ENCODE measurements around the gene RRP36. TPM values are rescaled to one million over a fixed set of nuclear protein-coding genes. Genes with fewer than 3 reads are reported as not detected.
"Not testable (repeated sequence)": the region's sequence is repeated elsewhere in the genome, so short reads cannot be mapped to it uniquely, and the experiment has no call there.

Gene RRP36
- polyA plus RNA-seq, 3 donors, result 58.0 to 62.7 (median 62.6) TPM

DNA sequence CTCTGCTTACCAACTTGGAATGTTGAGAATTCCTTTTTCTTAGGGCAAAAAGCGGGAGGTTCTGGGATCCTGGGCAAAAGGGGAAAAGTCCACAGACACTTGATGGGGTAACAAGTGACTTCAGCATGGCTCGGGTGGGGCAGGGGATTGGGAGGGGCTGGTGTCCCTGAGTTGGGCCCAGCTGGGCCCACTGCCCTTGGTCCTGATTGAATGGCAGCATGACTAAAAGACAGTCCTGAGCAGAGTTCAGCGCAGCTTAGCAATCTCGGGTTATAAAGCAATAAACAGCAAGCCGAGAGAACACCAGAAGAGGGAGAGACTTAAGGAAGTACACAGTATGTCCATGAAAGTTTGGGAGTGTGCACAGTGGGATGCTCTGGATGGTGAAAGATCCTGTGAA lies 31.5 kb upstream of the RRP36 start:
- DNase-seq (ENCODE audit: extremely low read depth in 1 of 11, low read depth in 9 of 11, low spot score in 4 of 11), result no peak

DNA sequence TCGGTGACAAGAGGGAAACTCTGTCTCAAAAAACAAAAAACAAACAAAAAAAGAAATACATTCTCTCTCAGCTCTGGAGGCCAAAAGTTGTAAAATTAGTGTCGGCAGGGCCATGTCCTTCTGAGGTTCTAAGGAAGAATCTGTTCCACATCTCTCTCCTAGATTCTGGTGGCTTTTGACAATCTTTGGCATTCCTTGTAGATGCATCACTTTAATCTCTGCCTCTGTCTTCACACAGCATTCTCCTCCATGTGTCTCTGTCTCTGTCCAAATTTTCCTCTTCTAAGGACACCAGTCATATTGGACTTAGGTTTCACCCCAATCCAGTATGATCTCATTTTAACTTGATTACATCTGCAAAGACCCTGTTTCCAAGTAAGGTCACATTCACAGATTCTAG lies 28.0 kb upstream of the RRP36 start:
- no peak for DNase-seq (ENCODE audit: extremely low read depth in 1 of 11, low read depth in 9 of 11, low spot score in 4 of 11)

DNA sequence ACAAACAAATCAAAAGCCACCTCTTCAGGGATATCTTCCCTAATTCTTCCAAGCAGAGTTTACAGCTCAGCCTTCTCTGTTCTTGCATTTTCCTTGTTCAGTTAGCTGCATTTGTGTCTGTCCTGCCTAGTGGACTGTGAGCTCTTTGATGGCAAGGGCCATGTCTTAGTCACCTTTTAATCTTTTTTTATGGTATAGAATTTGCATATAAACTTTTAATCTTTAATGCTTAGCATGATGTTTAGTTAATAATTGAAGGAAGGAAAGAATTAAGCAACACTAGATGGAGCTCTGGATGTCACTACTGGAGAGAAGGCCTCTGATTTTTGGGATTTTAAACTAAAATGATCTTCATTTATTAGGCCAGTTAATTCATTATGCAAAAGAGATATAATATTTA lies 24.9 kb upstream of the RRP36 start:
- DNase-seq (ENCODE audit: extremely low read depth in 1 of 11, low read depth in 9 of 11, low spot score in 4 of 11), result no peak

DNA sequence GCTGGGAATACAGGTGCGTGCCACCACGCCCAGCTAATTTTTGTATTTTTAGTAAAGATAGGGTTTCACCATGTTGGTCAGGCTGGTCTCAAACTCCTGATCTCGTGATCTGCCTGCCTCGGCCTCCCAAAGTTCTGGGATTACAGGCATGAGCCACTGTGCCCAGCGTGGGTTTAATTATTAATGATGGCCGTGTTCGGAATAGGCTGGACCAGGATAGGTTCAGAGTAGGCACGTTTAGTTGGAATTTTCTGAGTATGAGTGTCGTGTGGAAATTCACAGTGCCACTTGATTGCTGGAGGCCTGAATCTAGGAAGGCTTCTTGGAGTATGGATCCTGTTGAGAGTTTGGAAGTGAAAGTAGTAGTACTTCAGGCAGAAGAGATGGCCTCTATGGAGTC lies 23.2 kb upstream of the RRP36 start:
- DNase-seq (ENCODE audit: extremely low read depth in 1 of 11, low read depth in 9 of 11, low spot score in 4 of 11), result not testable (repeated sequence)

- no peak for DNase-seq (ENCODE audit: extremely low read depth in 1 of 11, low read depth in 9 of 11, low spot score in 4 of 11)
Observed at GRCh38 chr6:43001843-43002242, 19.6 kb upstream of the RRP36 start.

DNA sequence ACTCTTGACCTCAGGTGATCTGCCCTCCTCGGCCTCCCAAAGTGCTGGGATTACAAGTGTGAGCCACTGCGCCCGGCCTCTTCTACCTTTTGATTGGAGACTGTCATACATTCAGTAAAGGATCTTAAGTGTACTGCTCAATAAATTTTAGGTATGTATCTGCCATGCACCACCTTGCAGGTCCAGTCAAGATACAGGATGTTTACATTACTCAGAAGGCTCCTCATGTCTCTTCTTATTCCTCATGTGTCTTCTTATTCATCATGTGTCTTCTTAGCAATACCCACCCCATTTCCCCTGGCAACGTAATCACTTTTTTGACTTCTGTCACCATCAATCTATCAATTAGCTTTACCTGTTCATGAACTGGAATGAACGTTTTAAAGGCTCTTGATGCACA lies 15.6 kb upstream of the RRP36 start:
- no peak for DNase-seq (ENCODE audit: extremely low read depth in 1 of 11, low read depth in 9 of 11, low spot score in 4 of 11)

DNA sequence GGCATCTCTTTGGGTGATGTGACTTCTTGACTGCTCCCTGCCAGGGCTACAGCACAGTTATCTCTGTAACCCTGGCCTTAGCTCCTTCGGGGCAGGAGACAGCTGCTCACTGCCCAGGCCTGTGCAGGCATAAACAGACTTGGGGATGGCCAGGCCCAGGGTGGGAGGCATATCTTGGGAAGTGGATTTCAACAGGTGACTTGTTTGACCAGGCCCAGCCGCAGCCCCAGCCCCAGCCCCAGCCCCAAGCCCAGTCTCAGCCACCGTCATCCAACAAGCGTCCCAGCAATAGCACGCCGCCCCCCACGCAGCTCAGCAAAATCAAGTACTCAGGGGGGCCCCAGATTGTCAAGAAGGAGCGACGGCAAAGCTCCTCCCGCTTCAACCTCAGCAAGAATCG lies 15.2 kb upstream of the RRP36 start:
- DNase-seq (ENCODE audit: extremely low read depth in 1 of 11, low read depth in 9 of 11, low spot score in 4 of 11), result no peak

GRCh38 chr6:43007126-43007525 lies 14.3 kb upstream of the RRP36 start:
- no peak for DNase-seq (ENCODE audit: extremely low read depth in 1 of 11, low read depth in 9 of 11, low spot score in 4 of 11)

DNA sequence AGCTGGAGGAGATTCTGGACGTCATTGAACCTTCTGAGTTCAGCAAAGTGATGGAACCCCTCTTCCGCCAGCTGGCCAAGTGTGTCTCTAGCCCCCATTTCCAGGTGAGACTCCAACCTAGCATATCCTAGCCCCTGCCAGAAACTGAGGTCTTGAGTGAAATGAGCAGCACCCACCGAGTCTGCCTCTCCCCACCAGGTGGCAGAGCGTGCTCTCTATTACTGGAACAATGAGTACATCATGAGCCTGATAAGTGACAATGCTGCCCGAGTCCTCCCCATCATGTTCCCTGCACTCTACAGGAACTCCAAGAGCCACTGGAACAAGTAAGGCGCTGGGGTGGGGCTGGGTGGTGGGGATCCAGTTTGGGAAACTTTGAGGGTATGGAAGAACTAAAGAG lies 12.3 kb upstream of the RRP36 start:
- DNase-seq (ENCODE audit: extremely low read depth in 1 of 11, low read depth in 9 of 11, low spot score in 4 of 11), result peak in 1 of 11 donors; percentile 5

GRCh38 chr6:43011207-43011606 lies 10.2 kb upstream of the RRP36 start:
- no peak for DNase-seq (ENCODE audit: extremely low read depth in 1 of 11, low read depth in 9 of 11, low spot score in 4 of 11)

GRCh38 chr6:43012364-43012763 lies 9.1 kb upstream of the RRP36 start:
- no peak for DNase-seq (ENCODE audit: extremely low read depth in 1 of 11, low read depth in 9 of 11, low spot score in 4 of 11)

DNA sequence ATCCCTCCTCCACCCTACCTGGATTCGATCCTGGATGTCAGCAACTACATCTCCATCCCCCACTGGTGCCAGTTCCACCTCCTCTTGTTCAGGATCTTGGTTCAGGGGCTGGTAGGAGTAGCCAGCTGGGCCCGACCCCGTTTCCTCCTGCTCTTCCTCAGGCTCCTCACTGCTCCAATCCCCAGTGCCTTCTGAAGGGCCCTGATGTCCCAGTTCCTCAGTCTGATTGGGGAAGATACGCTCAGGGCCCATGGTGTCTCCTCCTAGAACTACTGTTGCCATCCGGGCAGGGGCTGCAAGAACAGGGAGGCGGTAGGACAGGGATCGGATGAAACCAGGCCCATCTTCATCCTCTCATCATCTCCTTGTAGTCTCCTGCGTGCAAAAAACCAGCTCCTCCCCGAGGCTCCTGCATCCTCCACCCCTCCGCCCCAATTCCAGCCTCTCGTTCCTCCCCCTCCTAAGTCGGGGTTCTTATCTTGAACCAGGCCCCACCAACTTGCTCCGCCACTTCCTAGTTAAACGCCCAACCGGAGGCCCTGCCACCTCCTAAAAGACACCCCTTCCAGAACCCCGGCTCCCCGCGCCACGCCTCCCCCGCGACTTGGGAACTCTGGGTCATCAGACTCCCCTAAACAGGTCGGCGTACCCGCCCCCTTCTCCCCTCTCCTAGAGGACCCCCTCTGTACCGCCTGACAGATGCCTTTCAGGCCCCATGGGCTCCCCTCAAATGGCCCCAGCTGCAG lies 8.2 kb upstream of the RRP36 start:
- no peak for DNase-seq (ENCODE audit: extremely low read depth in 1 of 11, low read depth in 9 of 11, low spot score in 4 of 11)

- DNase-seq (ENCODE audit: extremely low read depth in 1 of 11, low read depth in 9 of 11, low spot score in 4 of 11), result peak; percentile 97 to 100 (median 99)
Observed at GRCh38 chr6:43013843-43014433, 7.5 kb upstream of the RRP36 start, which contains the start of the genes KLHDC3 and MEA1. KLHDC3 (plus strand) TSS chr6:43014249; CDS start chr6:43017193, 2,944 bp downstream. MEA1 (minus strand) TSS chr6:43013946; CDS start chr6:43013813, 133 bp downstream.

- no peak for DNase-seq (ENCODE audit: extremely low read depth in 1 of 11, low read depth in 9 of 11, low spot score in 4 of 11)
Observed at GRCh38 chr6:43014434-43014909, 7.0 kb upstream of the RRP36 start.

DNA sequence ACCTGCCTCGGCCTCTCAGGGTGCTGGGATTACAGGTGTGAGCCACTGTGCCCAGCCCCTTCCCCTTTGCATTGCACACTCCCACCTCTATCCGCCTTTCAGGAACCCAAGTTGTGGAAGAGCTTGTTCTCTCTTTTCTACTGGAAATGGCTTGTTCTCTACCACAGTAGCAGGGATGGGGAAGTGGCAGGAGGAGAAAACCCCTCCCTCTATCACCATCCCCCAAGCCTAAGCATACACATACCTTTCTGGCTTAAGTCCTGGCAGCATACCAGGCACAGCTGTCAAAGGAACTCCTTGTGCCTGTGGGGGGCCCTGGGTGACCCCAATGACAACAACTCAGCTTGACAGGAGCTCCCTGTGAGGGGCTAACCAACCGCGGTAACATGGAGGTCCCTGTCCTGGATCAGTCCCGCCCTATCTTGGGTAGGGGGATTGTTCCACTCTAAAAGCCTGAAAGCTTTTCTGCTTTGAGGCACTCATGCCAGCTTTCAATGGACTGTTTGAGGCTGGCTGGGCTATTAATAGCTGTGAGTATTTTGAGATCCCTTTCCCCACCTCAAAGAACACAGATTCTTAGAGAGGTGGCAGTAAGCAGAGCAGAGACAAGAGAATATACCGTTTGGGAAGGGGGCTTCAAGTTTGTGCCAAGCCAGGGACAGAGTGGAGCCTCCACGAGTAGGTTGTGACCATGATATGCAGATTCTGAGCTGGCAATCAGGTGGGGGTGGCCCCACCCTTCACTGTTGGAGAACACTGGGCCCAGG lies 5.1 kb upstream of the RRP36 start:
- no peak for DNase-seq (ENCODE audit: extremely low read depth in 1 of 11, low read depth in 9 of 11, low spot score in 4 of 11)

GRCh38 chr6:43016943-43017334 lies 4.5 kb upstream of the RRP36 start:
- no peak for DNase-seq (ENCODE audit: extremely low read depth in 1 of 11, low read depth in 9 of 11, low spot score in 4 of 11)

DNA sequence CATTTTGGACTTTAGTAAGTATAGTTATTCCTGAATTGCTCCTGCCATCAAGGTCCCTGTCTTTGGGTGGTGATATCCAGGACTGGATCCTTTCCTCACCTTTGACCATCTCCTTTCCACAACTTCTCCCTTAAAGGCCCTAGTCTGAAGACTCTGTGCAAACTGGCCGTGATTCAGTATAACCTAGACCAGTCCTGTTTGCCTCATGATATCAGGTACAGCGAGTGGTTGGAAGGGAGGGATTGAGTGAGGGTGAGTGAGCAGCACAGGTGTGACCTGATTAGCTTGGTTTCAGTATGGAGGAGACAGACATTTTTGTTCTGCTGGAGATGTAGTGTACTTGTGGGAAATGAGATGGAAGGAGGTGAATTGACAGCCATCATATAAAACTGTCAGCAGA lies 2.3 kb upstream of the RRP36 start:
- DNase-seq (ENCODE audit: extremely low read depth in 1 of 11, low read depth in 9 of 11, low spot score in 4 of 11), result no peak

DNA sequence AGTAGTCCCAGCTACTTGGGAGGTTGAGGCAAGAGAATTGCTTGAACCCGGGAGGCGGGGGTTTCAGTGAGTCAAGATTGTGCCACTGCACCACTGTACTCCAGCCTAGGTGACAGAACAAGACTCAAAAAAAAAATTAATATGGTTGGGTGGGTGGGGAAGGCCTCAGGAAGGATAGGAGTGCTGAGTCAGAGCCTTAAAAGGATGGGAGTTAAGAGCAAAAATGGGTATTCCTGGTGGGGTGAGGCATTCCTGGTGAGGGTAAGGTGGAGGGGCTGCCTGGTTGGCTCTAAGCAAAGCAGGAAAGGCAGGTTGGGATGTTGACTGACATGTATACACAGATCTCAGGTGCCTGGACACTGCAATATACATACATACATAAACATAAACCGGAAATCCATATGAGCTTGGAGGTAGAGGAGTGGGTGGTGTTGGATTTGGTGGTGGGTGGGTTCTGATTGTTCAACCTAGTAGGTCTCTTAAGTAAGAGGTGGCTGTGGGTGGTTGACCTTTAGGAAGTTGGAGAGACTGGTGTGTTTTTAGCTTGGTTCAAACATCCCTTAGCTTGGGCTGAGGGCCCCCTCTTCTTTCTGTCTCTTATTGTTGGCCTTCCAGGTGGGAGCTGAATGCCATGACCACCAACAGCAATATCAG lies 1.2 kb upstream of the RRP36 start:
- no peak for DNase-seq (ENCODE audit: extremely low read depth in 1 of 11, low read depth in 9 of 11, low spot score in 4 of 11)

- peak in 6 of 11 donors; percentile 25 to 54 (median 36) for DNase-seq (ENCODE audit: extremely low read depth in 1 of 11, low read depth in 9 of 11, low spot score in 4 of 11)
Observed at GRCh38 chr6:43020847-43021246, 576 bp upstream of the RRP36 start.
